ENCODE measurements around the gene NF1.

GRCh38 chr17:31378638-31379037, 283.9 kb downstream of the NF1 start:
- TF ChIP-seq CTCF (IDR thresholded peaks at IDR 0.05; ENCODE audit: low read length) (peak; percentile 6; the same call in 1 of the 2 replicates), EZH2 (IDR thresholded peaks at IDR 0.05; ENCODE audit: borderline replicate concordance, low read length) (no peak)
